Measurements from ENCODE around the gene TUBB4A. TPM values are rescaled to one million over a fixed set of nuclear protein-coding genes. Genes with fewer than 3 reads are reported as not detected.

Gene TUBB4A
- polyA plus RNA-seq, 1 donor from 2014 or later: 17.8 TPM

DNA sequence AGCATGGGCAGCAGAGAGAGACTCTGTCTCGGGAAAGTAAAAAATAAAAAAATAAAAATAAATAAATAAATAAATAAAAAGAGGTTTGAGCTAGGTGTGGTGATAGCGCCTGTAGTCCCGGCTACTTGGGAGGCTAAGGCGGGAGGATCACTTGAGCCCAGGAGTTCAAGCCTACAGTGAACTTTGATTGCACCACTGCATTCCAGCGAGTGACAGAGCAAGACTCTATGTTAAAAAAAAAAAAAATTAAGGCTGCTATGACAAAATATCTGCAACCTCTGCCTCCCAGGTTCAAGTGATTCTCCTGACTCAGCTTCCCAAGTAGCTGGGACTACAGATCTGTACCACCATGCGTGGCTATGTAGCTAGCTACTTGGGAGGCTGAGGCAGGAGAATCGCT lies 17.3 kb downstream of the TUBB4A start:
- Histone ChIP-seq H3K9me3 (ENCODE audit: low read length) (no peaks in the 10 kb centered on the region), H4K20me1 (ENCODE audit: insufficient read depth) (no peaks in the 10 kb centered on the region), H3K27me3 (ENCODE audit: insufficient read depth, low read depth, low read length) (no peaks in the 10 kb centered on the region), H3K9me2 (ENCODE audit: insufficient read depth, low read length) (no peaks in the 10 kb centered on the region), H3K4me2 (ENCODE audit: low read length) (no peak overlapping the region), H3K27ac (ENCODE audit: low read length) (no peak overlapping the region), H3K36me3 (ENCODE audit: insufficient read depth, low read length) (no peaks in the 10 kb centered on the region), H2AFZ (ENCODE audit: low read depth, low read length) (no peak overlapping the region), H3K4me3 (ENCODE audit: low read length) (no peak overlapping the region), H3F3A (ENCODE audit: insufficient read depth, low read length, poor library complexity, severe bottlenecking) (no peaks in the 10 kb centered on the region), H3K9ac (ENCODE audit: low read length) (no peak overlapping the region), H3K79me2 (replicated peaks; ENCODE audit: insufficient read depth, low read length) (no peaks in the 10 kb centered on the region)
- TF ChIP-seq RAD21 (conservative IDR thresholded peaks at IDR 0.05): no peak
- TF ChIP-seq TAF1 (IDR thresholded peaks at IDR 0.05; ENCODE audit: low read depth): no peak
- TF ChIP-seq SMC3 (conservative IDR thresholded peaks at IDR 0.05; ENCODE audit: poor library complexity): no peak
- no peak for TF ChIP-seq EZH2 (IDR thresholded peaks at IDR 0.05; ENCODE audit: borderline replicate concordance, insufficient read depth, low read length, poor library complexity, severe bottlenecking)
- TF ChIP-seq MXI1 (conservative IDR thresholded peaks at IDR 0.05; ENCODE audit: poor library complexity, severe bottlenecking): no peak
- TF ChIP-seq EP300 (conservative IDR thresholded peaks at IDR 0.05; ENCODE audit: poor library complexity, severe bottlenecking): no peak
- no peak for TF ChIP-seq REST (IDR thresholded peaks at IDR 0.05; ENCODE audit: borderline replicate concordance)

DNA sequence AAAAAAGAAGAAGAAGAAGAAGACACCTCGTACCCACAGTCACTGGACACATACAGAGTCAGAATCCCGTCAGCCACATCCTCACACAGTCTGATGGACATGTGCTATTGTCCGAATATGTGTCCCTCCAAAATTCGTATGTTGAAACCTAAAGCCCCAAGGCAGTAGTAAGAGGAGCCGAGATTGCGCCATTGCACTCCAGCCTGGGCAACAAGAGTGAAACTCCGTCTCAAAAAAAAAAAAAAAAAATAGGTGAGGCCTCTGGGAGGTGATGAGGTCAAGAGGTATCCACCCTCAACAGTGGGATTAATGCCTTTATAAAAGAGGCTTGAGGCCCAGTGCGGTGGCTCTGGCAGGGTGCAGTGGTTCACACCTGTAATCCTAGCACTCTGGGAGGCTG lies 17.9 kb downstream of the TUBB4A start:
- TF ChIP-seq SMC3 (conservative IDR thresholded peaks at IDR 0.05; ENCODE audit: poor library complexity) (no peak), REST (IDR thresholded peaks at IDR 0.05; ENCODE audit: borderline replicate concordance) (no peak), RAD21 (conservative IDR thresholded peaks at IDR 0.05) (no peak), TAF1 (IDR thresholded peaks at IDR 0.05; ENCODE audit: low read depth) (no peak), MXI1 (conservative IDR thresholded peaks at IDR 0.05; ENCODE audit: poor library complexity, severe bottlenecking) (no peak), EP300 (conservative IDR thresholded peaks at IDR 0.05; ENCODE audit: poor library complexity, severe bottlenecking) (no peak), POLR2AphosphoS5 (IDR thresholded peaks at IDR 0.05) (no peak), EZH2 (IDR thresholded peaks at IDR 0.05; ENCODE audit: borderline replicate concordance, insufficient read depth, low read length, poor library complexity, severe bottlenecking) (no peak)
- TF ChIP-seq, protein P1, sequence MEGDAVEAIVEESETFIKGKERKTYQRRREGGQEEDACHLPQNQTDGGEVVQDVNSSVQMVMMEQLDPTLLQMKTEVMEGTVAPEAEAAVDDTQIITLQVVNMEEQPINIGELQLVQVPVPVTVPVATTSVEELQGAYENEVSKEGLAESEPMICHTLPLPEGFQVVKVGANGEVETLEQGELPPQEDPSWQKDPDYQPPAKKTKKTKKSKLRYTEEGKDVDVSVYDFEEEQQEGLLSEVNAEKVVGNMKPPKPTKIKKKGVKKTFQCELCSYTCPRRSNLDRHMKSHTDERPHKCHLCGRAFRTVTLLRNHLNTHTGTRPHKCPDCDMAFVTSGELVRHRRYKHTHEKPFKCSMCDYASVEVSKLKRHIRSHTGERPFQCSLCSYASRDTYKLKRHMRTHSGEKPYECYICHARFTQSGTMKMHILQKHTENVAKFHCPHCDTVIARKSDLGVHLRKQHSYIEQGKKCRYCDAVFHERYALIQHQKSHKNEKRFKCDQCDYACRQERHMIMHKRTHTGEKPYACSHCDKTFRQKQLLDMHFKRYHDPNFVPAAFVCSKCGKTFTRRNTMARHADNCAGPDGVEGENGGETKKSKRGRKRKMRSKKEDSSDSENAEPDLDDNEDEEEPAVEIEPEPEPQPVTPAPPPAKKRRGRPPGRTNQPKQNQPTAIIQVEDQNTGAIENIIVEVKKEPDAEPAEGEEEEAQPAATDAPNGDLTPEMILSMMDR (IDR thresholded peaks at IDR 0.05; ENCODE audit: poor library complexity, severe bottlenecking): no peak
- H2AFZ ChIP-seq (ENCODE audit: low read depth, low read length): no peak overlapping the region
- no peaks in the 10 kb centered on the region for H3K9me3 ChIP-seq (ENCODE audit: low read length)
- no peak overlapping the region for H3K27ac ChIP-seq (ENCODE audit: low read length)
- no peaks in the 10 kb centered on the region for H3K36me3 ChIP-seq (ENCODE audit: insufficient read depth, low read length)
- no peaks in the 10 kb centered on the region for H3K27me3 ChIP-seq (ENCODE audit: insufficient read depth, low read depth, low read length)
- H3F3A ChIP-seq (ENCODE audit: insufficient read depth, low read length, poor library complexity, severe bottlenecking): no peaks in the 10 kb centered on the region
- no peaks in the 10 kb centered on the region for H4K20me1 ChIP-seq (ENCODE audit: insufficient read depth)
- H3K9me2 ChIP-seq (ENCODE audit: insufficient read depth, low read length): no peaks in the 10 kb centered on the region
- H3K4me2 ChIP-seq (ENCODE audit: low read length): no peak overlapping the region
- no peaks in the 10 kb centered on the region for H3K79me2 ChIP-seq (replicated peaks; ENCODE audit: insufficient read depth, low read length)
- no peak overlapping the region for H3K4me3 ChIP-seq (ENCODE audit: low read length)
- no peak overlapping the region for H3K9ac ChIP-seq (ENCODE audit: low read length)

Data from neural cell (in vitro differentiated cells).